RPMI8226 (cell line): ENCODE results near the gene MSRB3.
"Not testable (repeated sequence)": the region's sequence is repeated elsewhere in the genome, so short reads cannot be mapped to it uniquely, and the experiment has no call there.

ENCODE experiments used
- DNase-seq: peaks from one replicate; pipeline ENCODE4 v3.0.0-alpha.2; 2015

Gene MSRB3

DNA sequence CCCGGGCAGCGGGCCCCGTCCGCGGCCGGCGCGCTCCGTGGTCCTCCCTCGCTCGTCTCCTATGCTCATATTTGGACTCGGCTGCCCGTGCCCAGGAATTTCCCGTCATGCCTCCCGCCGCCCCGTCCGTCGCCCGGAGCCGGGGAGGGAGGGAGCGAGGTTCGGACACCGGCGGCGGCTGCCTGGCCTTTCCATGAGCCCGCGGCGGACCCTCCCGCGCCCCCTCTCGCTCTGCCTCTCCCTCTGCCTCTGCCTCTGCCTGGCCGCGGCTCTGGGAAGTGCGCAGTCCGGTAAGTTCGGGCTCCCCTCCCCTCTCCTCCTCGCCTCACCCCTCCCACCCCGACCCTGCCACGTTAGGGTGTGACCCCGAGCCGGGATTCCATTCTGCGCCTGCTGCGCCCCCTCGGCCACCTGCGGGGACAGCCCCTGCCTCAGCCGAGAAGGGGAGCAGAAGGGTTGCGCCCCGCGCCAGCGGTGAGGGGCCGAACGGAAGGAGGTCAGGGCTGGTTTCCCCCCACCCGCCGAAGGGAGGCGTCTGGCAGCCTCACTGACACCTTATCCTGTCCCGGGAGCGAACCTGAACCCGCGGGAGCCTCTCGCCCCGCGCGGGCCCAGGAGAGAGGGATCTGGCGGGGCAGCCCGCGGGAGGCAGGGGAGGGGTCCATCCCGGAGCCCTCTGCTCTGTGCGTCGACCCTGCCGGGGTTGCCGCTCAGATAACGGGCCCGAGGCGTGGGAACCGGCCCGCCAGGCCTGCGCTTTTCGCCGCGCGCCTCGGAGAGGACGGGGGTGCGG lies at the start of gene MSRB3:
MSRB3 (plus strand) TSS at position 108 of the 793 bp plus-strand sequence. CDS start 29,897 bp downstream, outside the sequence.
- DNase-seq, result peak; percentile 35

DNA sequence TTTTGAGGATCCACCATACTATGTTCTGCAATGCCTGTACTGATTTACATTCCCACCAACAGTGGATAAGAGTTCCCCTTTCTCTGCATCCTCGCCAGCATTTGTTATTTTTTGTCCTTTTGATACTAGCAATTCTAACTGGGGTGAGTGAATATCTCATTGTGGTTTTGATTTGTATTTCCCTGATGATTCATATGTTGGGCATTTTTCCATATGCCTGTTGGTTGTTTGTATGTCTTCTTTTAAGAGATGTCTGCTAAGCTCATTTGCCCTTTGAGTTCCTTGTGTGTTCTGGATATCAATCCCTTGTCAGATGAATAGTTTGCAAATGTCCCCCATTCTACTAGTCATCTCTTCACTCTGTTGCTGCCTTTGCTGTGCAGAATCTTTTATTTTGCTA lies 49.0 kb upstream of the MSRB3 start:
- DNase-seq, result no peak

DNA sequence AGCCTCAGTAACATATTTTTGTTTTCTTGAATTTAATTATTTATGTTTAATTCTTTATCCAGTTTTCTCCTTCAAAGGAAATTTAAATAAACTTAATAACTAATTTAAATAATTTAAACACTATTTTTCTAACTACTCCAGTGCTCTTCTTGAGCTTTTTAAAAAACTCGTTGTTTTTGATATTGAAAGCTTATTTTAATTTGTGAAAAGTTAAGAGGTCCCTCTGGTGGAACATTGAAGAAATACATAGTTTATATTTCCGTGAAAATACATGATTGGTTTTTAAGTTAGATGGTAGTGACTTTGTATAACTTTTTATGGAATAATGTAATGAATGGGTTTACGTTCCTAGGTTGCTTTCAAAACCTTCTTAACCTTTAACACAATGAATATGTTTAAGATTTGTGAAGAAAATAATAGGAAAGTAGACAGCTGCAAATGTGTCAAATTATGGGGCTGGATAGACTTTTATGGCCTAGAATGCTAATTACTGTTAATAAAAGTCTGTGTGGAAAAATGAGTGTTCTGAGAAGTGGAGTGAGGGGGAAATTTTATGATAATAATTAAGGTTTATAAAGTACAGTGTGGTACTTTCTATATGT lies 45.9 kb upstream of the MSRB3 start:
- DNase-seq, result peak; percentile 21

DNA sequence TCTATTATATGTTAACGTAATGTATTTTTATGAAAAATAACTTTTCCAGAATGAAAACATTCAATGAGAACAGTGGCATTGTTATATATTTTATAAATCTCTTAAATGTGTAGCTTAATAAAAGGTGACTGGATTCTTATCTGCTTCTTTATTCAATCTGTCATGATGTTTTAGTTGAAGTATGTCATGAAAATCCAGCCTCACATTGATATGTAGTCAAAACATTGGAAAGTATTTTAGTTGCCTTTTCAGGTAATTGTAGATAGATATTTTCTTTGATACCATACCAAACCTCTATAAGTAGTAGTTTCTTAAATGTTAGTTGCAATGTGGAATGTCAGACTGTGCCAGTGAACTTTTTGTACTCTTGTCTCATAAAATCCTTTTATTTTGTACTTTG lies 41.3 kb upstream of the MSRB3 start:
- no peak for DNase-seq

DNA sequence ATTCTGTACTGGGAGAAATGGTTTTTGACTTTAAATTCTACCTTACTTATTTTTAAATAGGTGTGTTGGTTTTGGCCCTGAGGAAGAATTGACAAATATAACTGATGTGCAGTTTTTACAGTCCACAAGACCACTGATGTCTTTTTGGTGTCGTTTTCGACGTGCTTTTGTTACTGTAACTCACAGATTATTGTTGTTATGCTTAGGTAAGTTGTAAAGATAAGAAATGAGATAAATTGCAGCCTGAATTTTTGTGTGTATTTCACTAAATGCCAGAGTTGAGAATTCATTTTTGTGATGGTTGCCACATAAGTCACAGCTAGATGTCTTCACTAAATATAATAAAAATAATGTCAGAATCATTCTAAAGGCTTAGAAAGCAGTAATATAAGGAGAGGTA lies 39.9 kb upstream of the MSRB3 start:
- DNase-seq, result no peak

DNA sequence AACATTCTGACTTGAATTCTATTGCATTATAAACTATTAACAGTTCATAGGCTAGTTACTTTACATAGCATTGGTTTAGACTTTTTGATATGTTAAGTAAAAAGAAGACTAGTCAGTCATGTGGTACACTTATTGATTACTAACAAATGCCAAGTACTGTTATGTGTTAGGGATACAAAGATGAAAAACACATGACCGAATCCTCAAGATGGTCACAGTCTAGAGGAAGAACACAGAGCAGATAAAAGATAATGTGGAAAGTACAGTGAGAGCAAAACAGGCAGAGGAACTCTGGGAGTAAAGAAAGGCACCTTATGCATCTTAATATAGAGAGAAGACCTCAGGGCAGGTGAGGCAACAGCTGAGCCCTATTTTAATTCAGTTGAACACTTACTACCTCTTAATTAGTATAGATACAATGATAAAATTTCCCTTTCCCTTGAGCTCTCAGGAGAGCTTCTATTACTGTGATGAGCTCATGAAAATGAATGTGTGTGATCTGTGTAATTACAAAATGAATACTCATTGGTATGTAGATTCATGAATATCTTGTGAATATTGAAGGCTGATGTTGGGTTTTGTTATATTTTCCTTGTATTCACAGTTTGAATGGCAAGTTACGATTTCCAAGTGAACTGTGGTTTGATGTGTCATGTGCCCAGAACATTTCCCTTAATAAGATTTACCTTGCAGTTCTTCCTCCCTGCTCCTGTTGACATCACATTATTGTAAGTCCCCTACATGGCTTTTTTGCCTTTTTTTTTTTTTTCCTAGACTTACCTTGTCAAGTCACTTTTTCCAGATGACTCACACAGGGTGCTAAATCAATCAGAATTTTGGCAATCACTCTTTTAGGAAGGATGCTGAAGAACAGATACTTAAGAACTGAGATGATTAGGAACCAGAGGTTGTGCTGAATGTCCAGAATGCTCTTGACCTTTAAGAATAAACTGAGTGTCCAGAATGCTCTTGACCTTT lies 29.5 kb upstream of the MSRB3 start:
- no peak for DNase-seq

DNA sequence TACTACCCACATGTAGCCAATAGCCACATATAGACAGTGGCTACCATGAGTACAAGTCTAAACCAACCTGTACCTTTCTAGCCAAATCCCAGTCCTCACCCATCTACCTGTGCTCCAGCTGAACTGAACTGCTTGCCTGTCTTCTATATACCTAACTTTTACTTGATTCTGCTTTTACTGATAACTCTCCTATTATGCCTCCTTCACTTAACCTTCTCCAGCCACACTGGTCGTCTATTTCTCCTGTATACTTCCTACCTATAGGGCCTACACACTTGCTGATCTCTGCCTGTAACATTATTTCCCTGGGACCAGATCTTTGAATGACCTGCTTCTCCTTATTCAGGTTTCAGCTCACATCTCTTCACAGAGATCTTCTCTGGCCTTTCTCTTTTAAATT lies 26.0 kb upstream of the MSRB3 start:
- no peak for DNase-seq

DNA sequence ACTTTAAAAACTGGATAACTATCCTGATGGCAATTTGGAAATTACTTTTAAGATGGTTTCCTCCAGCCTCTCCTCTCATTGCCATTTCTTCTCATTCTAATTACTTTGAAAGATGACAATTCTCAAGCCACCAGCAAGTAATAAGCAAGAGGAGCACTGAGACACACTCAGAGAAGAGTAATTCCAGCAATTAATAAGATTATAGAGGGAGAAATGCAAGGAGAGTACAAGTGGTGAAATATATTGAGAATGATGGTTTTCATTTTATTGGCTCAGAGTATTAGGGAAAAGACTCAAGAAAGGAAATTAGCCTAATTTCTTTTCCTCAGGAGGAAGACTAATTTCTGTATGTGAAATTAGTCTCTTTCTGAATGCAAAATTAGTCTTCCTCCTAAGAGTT lies 20.5 kb upstream of the MSRB3 start:
- DNase-seq, result no peak

DNA sequence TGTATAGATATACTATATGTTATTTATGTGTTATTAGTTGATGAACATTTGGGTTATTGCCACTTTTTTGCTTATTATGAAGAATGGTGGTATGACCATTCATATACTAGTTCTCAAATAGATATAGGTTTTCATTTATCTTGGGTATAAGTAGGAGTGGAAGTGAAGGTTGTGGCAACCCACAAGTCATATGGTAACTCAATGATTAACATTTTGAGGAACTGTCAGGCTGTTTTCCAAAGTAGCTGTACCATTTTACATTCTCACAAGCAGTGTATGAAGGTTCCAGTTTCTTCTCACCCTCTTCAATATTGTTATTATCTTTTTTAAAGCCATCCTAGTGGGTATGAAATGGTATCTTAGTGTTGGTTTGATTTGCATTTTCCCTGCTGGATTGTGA lies 19.0 kb upstream of the MSRB3 start:
- no peak for DNase-seq

DNA sequence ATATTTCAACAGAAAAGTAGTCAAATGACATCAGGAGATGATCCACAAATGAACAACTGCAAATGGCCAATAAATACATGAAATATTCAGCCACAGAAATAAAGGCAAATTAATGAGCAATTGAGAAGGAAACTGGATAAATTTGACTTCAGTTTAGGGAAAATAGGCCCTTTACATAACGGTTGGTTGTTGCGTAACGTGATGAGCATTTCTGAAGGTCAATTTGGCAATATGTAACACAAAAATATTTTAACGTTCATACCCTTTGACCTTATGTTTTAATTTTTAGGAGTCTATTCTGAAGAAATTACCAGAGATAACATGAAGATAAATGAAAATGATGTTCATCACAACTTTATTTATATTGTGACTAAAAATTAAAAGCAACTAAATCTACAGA lies 14.7 kb upstream of the MSRB3 start:
- DNase-seq, result no peak

DNA sequence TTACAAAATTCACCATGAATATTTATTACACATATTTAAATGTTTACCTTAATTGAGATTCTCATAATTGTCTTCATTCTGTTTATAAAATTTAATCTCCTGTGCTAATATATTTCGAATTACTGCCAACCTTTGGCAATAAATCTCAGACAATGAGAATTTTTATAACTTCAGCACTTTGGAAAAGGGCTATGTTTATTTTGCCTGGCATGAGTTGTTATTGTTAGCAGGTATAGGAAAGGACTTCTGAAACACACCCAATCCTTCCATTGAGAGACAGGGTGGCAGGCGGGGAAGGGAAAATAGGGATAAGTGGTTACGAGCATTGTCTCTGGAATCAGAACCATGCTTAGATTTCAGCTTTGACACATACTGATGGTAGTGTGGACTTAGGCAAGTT lies 12.1 kb upstream of the MSRB3 start:
- no peak for DNase-seq

DNA sequence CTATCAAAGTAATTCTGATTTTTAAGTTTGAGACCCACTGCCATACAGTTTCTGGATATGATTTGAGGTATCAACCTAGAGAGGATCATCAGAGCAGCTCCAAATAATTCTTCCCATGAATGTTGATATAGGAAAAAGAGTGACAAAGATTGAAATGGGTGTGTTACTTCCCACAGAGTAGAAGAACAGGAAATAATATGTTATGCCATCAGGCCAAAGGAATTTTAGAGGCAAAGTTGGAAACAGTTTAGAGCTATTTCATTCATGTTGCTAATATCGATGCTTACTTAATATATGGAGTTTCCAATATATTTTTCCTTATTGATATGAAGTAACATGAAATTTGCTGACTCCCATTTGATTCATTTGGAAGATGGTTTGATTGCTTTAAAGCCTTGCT lies 8.9 kb upstream of the MSRB3 start:
- DNase-seq, result no peak

DNA sequence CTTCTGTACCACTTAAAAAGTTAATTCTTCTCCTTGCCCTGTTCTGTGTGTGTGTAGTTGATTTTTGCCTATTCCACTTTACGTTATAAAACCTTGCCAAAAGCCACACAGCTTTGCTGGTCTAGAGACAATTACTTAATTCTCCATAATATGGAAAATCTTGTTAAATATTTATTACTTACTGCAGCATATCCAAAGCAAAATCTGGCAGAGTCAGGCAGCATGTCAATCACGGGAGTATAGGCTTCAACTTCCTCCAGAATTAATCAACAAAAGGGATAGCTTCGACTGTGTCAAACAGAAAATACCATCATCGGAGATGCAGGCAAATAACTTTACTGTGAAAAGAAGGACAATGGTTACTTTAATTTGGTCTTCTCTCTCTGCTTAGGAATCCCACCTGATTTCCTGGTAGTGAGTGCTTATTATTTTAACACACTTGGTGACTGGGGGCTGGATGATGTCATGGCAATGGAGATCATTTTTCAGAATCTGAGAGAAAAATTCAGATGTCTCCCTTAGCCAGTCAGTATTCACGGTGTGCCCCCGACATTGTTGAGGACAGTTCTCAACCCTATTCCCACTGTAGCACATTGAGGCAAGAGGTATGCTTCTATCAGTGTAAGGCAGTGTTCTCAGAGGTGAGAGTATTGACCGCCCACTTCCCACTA lies 3.7 kb upstream of the MSRB3 start:
- DNase-seq, result no peak

DNA sequence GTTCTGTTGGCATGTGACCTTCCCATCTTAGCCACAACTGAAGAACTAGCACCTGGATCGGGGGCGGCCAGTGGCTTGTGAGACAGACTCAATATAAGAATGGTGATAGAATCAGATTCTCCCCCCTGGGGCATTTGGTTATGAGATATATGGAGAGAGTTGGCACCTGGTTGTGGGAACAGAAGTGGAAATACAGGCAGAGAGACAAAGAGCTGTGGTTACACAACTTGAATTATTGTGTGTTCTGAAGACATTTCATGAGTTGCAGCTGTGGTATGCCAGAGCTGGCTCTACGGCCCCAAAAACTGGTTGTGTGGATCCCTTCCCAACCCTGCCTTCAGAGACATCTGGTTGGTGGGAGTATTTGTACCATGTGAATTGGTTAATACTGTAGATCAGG lies 2.9 kb upstream of the MSRB3 start:
- DNase-seq, result no peak

DNA sequence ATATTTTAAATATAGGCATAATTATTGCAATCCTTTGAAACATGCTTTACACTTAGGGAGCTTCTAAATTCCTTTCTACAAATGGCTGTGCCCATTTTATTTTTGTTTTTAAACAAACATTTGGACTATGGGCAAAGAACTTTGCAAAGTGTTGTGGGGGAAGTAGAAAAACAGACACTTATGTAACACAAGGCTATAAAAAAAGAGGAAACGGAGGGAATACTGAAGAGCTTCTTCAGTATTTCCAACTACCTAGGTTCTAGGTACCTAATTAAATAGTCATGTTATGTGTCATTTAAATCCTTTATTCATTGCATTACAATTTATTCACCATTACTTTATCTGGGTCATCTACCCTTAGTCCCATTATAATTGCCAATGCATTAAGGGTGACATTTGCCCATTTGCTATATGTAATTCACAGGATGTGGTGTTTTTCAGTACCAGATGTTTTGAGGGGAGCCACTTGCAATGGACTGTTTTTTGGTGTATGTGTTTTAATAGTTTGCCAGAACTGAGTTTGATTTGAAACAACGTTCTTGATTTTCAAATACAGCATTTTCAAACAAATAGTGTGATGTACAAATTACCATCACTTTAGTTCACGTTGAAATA lies 1.5 kb upstream of the MSRB3 start:
- DNase-seq, result no peak

DNA sequence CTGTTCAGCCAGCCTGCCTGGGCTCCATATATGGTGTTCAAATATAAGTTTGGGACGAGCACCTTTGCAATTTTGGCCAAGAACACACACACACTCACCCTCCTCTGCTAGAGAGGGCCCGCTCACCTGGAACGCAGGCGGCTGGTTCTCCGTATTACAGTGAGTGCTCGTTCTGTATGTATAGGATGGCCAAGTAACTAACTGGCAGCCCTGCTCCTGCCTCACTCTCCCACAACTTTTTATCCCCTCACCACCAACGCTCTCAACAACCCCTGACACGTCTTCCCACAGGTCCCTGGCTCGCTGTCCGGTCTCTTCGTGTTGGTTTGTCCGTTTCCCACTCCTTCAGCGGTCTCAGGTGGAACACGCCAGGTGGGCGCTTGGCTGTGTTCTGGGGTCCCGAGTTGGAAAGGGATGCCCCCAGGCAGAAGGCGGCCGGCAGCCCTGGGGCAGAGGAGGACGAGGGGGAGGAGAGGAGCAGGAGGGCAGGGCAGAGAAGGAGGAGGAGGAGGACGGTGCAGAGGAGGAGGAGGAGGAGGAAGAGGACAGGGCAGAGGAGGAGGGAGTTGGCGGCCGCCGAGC lies 398 bp upstream of the MSRB3 start:
- DNase-seq, result no peak

DNA sequence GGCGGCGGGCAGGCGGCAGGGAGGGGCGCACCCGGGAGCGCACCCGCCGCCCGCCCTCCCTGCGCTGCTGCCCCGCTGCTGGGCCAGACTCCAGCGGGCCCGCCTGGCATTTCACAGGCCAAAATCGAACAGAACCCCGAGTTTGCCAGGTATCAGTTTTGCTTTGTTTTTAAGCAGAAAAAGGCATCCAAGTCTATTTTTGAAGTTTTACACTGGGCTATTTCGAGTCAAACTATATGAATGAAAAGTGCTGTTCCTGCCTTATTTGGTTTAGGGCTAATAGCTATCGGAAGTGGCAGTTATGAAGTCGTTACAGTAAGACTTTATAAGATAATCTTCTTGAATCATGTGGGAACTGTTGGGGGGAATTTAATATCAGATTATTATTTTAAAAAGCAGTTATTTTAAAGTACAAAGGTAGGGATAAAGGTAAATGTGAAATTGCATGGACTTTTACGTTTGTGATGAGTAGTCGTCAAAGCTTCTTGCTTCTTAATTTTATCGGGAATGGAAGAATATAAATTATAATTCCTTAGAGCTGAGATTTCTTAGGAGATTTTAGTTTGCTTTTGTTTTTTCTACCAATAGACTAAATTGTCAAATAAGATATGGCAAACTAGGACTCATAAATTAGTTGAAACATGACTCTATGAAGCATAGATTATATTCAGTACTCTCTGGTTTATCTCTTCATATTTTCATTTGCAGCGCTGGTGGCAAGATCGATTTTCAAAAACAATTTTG lies 1.1 kb downstream of the MSRB3 start:
- peak; percentile 10 for DNase-seq

DNA sequence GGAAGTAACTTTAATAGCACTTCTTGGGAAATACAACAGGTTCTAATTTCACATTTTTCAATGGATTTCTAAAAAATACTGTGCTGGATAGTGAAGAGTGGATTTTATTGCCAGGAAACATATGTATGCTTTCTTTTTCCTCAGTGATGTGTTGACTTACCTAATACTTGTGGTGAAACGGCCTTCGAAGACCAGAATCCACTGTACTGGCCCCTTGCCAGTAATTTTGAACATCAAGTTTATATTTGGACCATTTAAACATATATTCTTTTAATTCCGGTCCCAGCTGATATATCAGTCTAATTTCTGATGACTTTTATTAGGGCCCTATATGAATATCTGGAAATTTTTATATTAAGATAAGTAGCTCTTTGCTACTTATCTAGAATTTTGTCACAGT lies 1.8 kb downstream of the MSRB3 start:
- DNase-seq, result no peak

DNA sequence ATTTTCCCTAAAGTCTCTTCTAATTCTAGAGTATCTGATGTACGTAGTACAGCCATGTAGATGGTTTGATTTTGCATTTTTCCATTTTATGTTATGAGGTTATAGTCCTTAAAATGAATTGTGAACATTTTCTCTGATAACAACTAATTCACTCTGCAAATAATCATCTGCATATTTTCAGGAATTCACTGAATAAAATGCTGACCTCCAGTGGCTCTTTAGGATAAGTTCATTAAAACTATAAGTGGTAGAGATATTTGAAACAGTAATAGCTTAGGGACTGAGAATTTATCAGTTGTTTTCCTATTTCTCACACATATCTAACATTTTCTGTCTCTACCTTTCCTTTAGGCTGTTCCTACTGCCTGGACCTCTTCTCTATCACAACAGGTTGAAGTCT lies 4.4 kb downstream of the MSRB3 start:
- DNase-seq, result no peak

DNA sequence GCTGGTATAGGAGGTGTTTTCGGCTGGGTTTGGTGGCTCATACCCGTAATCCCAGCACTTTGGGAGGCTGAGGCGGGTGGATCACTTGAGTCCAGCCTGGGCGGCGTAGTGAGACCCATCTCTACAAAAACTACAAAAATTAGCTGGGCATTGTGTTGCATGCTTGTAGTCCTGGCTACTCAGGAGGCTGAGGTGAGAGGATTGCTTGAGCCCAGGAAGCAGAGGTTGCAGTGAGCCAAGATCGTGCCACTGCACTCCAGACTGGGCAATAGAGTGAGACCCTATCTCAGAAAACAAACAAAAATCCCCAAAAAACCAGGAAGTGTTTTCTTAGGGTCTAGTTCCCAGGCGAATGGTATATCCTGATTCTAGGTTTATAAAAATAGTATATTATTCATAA lies 7.0 kb downstream of the MSRB3 start:
- not testable (repeated sequence) for DNase-seq

DNA sequence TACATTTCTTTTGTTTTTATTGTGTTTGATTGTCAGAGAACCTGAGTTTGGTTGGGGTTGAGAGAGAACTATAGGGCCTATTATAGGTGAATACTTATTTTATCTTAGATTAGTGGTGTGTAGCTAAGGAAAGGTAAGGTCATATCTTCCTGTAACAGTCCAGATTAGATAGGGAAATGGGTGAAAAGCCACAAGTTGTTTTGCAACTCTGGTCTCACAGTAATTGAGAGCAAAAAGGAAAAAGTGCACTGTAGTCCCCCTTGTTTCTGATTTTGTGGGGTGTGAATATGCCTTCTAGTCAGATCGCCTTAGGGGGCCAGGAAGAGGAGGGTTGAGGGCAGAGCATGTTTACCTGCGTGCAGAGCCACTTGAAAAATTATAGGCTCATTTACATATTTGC lies 8.9 kb downstream of the MSRB3 start:
- no peak for DNase-seq
